Activated CD8-positive, alpha-beta memory T cell treated with anti-CD3 and anti-CD28 coated beads, Interleukin-2, amount 10 ng/mL, durations not matched to agents 7 days and 5 days (primary cell): Measurements from ENCODE around the gene KRTAP9-1. TPM values are rescaled to one million over a fixed set of nuclear protein-coding genes. Genes with fewer than 3 reads are reported as not detected.
"Not testable (repeated sequence)": the region's sequence is repeated elsewhere in the genome, so short reads cannot be mapped to it uniquely, and the experiment has no call there.

Experiments
- ATAC-seq: fragments of 150-1000 bp; cut with Tn5 transposase; one replicate; pipeline ENCODE4 v1.10.0; 2021; ENCODE audit warnings: moderate library complexity
- CTCF ChIA-PET: fragments of 350-600 bp; sonication (Branson Sonifier 250); formaldehyde crosslinking; loops from one replicate; lab custom pipeline; 2021; ENCODE audit warnings: antibody characterized with exemption; lab: Charles Lee
- DNase-seq: peaks from one replicate; pipeline ENCODE4 v3.0.0-alpha.2; 2020
- H3K27ac Mint-ChIP-seq: one replicate; pipeline ENCODE4 v1.8.0; 2021; ENCODE audit warnings: mild to moderate bottlenecking, mixed read lengths
- H3K27me3 Mint-ChIP-seq: one replicate; pipeline ENCODE4 v1.8.0; 2021; ENCODE audit warnings: mixed read lengths
- H3K36me3 Mint-ChIP-seq: one replicate; pipeline ENCODE4 v1.8.0; 2021; ENCODE audit warnings: mild to moderate bottlenecking, mixed read lengths
- H3K4me1 Mint-ChIP-seq: one replicate; pipeline ENCODE4 v1.8.0; 2021; ENCODE audit warnings: mixed read lengths
- H3K4me3 Mint-ChIP-seq: one replicate; pipeline ENCODE4 v1.8.0; 2021; ENCODE audit warnings: mild to moderate bottlenecking, moderate library complexity, mixed read lengths
- H3K9me3 Mint-ChIP-seq: one replicate; pipeline ENCODE4 v1.8.0; 2022; ENCODE audit warnings: low read depth, mixed read lengths
- total RNA-seq, 2 experiments: library from RNA; stranded (reverse); gene quantifications; one replicate each; pipeline ENCODE4 v1.2.3, GENCODE V29; 2021

The KRTAP9-1 gene
- not detected for total RNA-seq

DNA sequence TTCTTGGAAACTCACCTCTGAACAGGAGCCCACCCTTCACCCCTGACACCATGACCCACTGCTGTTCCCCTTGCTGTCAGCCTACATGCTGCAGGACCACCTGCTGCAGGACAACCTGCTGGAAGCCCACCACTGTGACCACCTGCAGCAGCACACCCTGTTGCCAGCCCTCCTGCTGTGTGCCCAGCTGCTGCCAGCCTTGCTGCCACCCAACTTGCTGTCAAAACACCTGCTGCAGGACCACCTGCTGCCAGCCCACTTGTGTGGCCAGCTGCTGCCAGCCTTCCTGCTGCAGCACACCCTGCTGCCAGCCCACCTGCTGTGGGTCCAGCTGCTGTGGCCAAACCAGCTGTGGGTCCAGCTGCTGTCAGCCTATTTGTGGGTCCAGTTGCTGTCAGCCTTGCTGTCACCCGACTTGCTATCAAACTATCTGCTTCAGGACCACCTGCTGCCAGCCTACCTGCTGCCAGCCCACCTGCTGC is at the start of gene KRTAP9-1:
Gene KRTAP9-1, plus strand, starts transcription at position 51 of the 482 bp plus-strand sequence. Its CDS starts 0 bp downstream, at position 51.
- ATAC-seq, H3K27ac Mint-ChIP-seq, H3K36me3 Mint-ChIP-seq, DNase-seq, CTCF ChIA-PET, H3K4me1 Mint-ChIP-seq, H3K9me3 Mint-ChIP-seq, H3K4me3 Mint-ChIP-seq: not testable (repeated sequence)
- H3K27me3 Mint-ChIP-seq, result peaks cover 20% of the 10 kb centered on the region

DNA sequence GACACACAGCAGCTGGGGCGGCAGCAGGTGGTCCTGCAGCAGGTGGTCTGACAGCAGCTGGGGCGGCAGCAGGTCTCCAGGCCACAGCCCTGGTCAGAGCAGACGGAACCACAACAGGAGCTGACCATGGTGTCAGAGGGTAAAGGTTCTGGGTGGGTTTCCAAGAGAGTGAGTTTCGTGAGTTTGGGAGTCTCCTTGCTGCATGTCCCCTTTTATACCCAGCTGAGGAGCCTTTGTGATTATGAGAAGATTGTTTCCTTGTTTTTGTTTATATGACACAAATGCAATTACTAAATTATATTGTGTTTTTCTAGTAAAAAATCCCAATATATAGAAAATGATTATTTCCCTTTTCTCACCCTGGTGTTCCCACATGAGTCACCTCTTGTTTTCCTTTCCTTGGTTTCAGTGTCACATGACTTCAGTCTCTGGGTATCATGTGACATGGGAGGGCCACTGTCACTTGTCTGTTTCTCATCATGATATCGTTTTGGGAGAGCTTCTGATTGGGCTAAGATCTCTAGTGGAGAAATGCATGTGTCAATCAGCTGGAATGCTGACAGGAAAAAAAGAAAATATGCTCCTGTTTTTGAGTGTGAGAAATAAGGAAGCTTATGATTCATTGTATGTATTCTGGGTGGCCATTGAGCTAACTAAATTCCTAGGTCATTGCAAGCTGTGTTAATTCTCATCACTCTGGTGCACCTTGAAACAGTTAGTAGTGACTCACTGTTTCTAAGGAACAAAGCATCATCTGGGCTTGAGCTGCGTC is 49.1 kb upstream of the KRTAP9-1 start, which contains the start of gene KRTAP4-6:
Gene KRTAP4-6, minus strand, starts transcription at position 185 of the 772 bp plus-strand sequence. Its CDS starts 57 bp downstream, at position 128.
- Mint-ChIP-seq H3K4me3 (no peak within 1 kb of the TSS), H3K9me3 (peaks cover 19% of the 10 kb centered on the region), H3K27me3 (peaks cover 4% of the 10 kb centered on the region), H3K27ac (no peak within 1 kb of the TSS), H3K4me1 (no peaks in the 10 kb centered on the region), H3K36me3 (peaks cover 7% of the 10 kb centered on the region)
- no peak for DNase-seq
- CTCF ChIA-PET, result no interaction called here
- ATAC-seq, result no peak

DNA sequence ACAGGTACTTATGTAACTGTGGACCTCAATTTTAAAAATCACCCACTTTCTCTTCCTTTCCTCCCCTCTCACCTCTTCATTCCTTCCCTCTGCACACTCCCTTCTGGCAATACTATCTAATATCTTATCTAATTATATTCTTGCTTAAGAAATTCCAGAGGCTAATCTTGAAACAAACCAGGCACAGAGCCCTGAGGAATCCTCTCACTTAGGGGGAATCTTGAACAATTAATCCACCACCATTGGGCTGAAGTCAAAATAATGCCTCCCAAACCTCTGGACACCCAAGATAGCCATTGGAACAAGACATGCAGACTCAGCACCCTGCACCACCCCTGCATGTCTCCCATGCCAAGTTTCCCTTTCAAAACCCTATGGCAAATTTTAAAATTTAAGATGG is 48.3 kb upstream of the KRTAP9-1 start:
- DNase-seq, result no peak
- Mint-ChIP-seq H3K27ac (no peak overlapping the region), H3K4me1 (no peaks in the 10 kb centered on the region), H3K27me3 (peaks cover 4% of the 10 kb centered on the region), H3K9me3 (peaks cover 19% of the 10 kb centered on the region), H3K36me3 (peaks cover 7% of the 10 kb centered on the region), H3K4me3 (no peak overlapping the region)
- ATAC-seq, result no peak
- CTCF ChIA-PET, result no interaction called here

DNA sequence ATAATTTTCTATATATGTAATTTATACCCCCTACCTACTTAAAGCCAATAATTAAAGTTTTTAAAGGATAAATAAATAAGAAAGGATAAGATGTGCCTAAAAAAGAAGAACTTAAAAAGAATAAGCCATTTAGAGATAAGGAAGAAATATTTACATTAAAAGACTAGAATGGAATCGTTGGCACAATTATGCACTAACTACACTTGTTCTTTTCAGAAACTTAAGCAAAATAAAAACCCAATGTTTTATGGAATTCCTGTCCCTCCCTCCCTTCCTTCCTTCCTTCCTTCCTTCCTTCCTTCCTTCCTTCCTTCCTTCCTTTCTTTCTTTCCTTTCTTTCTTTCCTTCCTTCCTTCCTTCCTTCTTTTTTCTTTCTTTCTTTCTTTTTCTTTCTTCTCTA is 44.8 kb upstream of the KRTAP9-1 start:
- peaks cover 4% of the 10 kb centered on the region for H3K36me3 Mint-ChIP-seq
- DNase-seq (no peak), ATAC-seq (no peak)
- H3K27ac Mint-ChIP-seq, result no peak overlapping the region
- peaks cover 13% of the 10 kb centered on the region for H3K9me3 Mint-ChIP-seq
- H3K4me3 Mint-ChIP-seq, result no peak overlapping the region
- H3K4me1 Mint-ChIP-seq, result no peaks in the 10 kb centered on the region
- H3K27me3 Mint-ChIP-seq, result peaks cover 2% of the 10 kb centered on the region
- CTCF ChIA-PET, result no interaction called here

GRCh38 chr17:41145261-41145660 is 44.4 kb upstream of the KRTAP9-1 start:
- ATAC-seq (no peak), DNase-seq (no peak)
- CTCF ChIA-PET, result no interaction called here
- H3K27ac Mint-ChIP-seq, result no peak overlapping the region
- no peaks in the 10 kb centered on the region for H3K4me1 Mint-ChIP-seq
- peaks cover 13% of the 10 kb centered on the region for H3K9me3 Mint-ChIP-seq
- peaks cover 4% of the 10 kb centered on the region for H3K36me3 Mint-ChIP-seq
- no peak overlapping the region for H3K4me3 Mint-ChIP-seq
- peaks cover 2% of the 10 kb centered on the region for H3K27me3 Mint-ChIP-seq

DNA sequence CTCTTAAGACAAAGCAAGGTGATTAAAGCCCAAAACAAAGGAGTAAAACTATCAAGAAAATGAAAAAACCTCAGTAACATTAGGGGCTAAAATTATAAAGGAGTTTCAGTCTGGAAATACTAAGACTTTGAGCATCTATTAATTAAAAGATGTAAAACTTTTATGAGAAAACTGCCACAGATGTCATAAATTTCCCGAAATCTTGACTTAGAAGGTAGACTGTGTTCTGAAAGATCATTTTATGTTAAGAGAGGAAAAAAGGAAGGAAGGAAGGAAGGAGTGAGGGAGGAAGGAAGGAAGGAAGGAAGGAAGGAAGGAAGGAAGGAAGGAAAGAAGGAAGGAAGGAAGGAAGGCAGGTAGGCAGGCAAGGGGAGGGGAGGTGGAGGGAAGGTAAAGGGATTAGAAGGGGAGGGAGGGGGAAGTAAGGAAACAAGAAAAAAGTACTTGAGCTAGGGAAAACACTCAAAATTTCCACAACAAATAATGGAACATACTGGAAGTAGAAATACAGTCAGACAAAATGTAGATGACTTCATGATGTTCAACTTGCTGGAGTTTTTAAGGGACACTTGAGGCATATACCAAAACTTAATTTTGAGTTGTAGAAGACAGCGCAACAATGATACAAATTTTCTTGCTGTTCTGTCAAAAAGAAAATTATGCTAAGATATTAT is 42.0 kb upstream of the KRTAP9-1 start:
- Mint-ChIP-seq H3K27ac (no peak overlapping the region), H3K9me3 (peaks cover 7% of the 10 kb centered on the region), H3K4me1 (no peaks in the 10 kb centered on the region), H3K36me3 (peaks cover 4% of the 10 kb centered on the region), H3K27me3 (peaks cover 2% of the 10 kb centered on the region), H3K4me3 (no peak overlapping the region)
- DNase-seq (no peak), ATAC-seq (no peak)
- CTCF ChIA-PET, result no interaction called here

DNA sequence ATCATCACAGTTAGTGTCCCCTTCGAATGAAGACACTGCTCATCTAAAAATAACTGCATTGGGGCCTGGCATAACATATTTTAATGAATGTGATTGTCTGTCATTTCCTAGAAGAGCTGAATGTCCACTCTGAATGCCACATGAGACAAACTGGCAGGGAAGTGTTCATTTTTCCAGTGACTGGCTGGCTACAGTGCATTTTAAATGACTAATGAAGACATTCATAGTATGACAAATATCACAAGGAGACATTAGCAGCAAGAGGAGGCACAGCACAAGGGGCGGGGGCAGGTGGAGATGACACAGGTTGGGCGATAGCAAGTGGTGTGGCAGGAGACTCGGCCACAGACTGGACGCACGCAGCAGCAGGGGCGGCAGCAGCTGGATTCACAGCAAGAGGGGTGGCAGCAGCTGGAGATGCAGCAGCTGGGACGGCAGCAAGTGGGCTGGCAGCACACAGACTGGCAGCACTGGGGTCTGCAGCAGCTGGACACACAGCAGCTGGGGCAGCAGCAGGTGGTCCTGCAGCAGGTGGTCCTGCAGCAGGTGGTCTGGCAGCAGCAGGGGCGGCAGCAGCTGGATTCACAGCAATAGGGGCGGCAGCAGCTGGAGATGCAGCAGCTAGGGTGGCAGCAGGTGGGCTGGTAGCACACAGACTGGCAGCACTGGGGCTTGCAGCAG is 40.6 kb upstream of the KRTAP9-1 start:
- CTCF ChIA-PET, ATAC-seq, H3K4me3 Mint-ChIP-seq, H3K36me3 Mint-ChIP-seq, H3K27ac Mint-ChIP-seq, H3K9me3 Mint-ChIP-seq, DNase-seq, H3K4me1 Mint-ChIP-seq: not testable (repeated sequence)
- peaks cover 11% of the 10 kb centered on the region for H3K27me3 Mint-ChIP-seq

GRCh38 chr17:41149652-41149985 is 40.1 kb upstream of the KRTAP9-1 start, which contains the start of gene KRTAP4-5:
TSS of gene KRTAP4-5 (minus strand) at chr17:41149825. CDS start at chr17:41149767, 58 bp downstream.
- H3K4me1 Mint-ChIP-seq, result no peaks in the 10 kb centered on the region
- H3K4me3 Mint-ChIP-seq, result no peak within 1 kb of the TSS
- H3K36me3 Mint-ChIP-seq, result no peaks in the 10 kb centered on the region
- no peak for DNase-seq
- H3K27me3 Mint-ChIP-seq, result peaks cover 12% of the 10 kb centered on the region
- CTCF ChIA-PET, result no interaction called here
- ATAC-seq, result no peak
- H3K27ac Mint-ChIP-seq, result no peak within 1 kb of the TSS
- no peaks in the 10 kb centered on the region for H3K9me3 Mint-ChIP-seq

GRCh38 chr17:41150026-41150425 is 39.7 kb upstream of the KRTAP9-1 start:
- Mint-ChIP-seq H3K4me1 (no peaks in the 10 kb centered on the region), H3K27me3 (peaks cover 12% of the 10 kb centered on the region), H3K36me3 (no peaks in the 10 kb centered on the region), H3K27ac (no peak overlapping the region), H3K9me3 (no peaks in the 10 kb centered on the region), H3K4me3 (no peak overlapping the region)
- ATAC-seq (no peak), DNase-seq (no peak)
- CTCF ChIA-PET, result no interaction called here

DNA sequence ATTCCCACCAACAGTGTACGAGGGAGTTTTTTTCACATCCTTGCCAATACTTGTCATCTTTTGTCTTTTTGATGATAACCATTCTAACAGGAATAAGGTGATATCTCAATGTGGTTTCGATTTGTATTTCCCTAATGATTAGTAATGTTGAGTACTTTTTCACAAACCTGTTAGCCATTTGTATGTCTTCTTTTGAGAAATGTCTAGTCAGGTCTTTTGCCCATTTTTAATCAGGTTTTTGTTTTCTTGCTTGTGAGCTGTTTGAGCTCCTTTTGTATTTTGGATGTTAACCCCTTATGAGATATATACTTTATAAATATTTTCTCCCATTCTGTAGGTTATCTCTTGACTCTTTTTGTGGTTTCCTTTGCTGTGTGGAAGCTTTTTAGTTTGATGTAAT is 38.2 kb upstream of the KRTAP9-1 start:
- CTCF ChIA-PET, result no interaction called here
- Mint-ChIP-seq H3K27ac (no peak overlapping the region), H3K9me3 (no peaks in the 10 kb centered on the region), H3K36me3 (no peaks in the 10 kb centered on the region), H3K27me3 (peaks cover 17% of the 10 kb centered on the region), H3K4me3 (no peak overlapping the region), H3K4me1 (no peaks in the 10 kb centered on the region)
- DNase-seq, result no peak
- ATAC-seq, result no peak

GRCh38 chr17:41153856-41154255 is 35.8 kb upstream of the KRTAP9-1 start:
- H3K4me3 Mint-ChIP-seq, result no peak overlapping the region
- no peak for DNase-seq
- no peak for ATAC-seq
- no peak overlapping the region for H3K27ac Mint-ChIP-seq
- no peaks in the 10 kb centered on the region for H3K36me3 Mint-ChIP-seq
- H3K9me3 Mint-ChIP-seq, result no peaks in the 10 kb centered on the region
- H3K27me3 Mint-ChIP-seq, result peaks cover 31% of the 10 kb centered on the region
- CTCF ChIA-PET, result interaction anchor here (0.6 kb wide), 1 partner anchor 1132 kb away, joined by 3 read pairs; no protein-coding TSS in a partner anchor
- no peaks in the 10 kb centered on the region for H3K4me1 Mint-ChIP-seq

DNA sequence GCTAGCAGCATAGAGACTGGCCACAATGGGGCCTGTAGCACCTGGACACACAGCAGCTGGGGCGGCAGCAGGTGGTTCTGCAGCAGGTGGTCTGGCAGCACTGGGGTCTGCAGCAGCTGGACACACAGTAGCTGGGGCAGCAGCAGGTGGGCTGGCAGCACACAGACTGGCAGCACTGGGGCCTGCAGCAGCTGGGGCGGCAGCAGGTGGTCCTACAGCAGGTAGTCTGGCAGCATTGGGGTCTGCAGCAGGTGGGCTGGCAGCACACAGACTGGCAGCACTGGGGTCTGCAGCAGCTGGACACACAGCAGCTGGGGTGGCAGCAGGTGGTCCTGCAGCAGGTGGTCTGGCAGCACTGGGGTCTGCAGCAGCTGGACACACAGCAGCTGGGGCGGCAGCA is 29.5 kb upstream of the KRTAP9-1 start:
- H3K27me3 Mint-ChIP-seq, result peaks cover 25% of the 10 kb centered on the region
- H3K4me3 Mint-ChIP-seq, H3K4me1 Mint-ChIP-seq, H3K27ac Mint-ChIP-seq, H3K9me3 Mint-ChIP-seq, H3K36me3 Mint-ChIP-seq, ATAC-seq, CTCF ChIA-PET, DNase-seq: not testable (repeated sequence)

- Mint-ChIP-seq H3K4me1 (no peaks in the 10 kb centered on the region), H3K9me3 (no peaks in the 10 kb centered on the region), H3K36me3 (no peaks in the 10 kb centered on the region), H3K4me3 (no peak within 1 kb of the TSS), H3K27me3 (peaks cover 25% of the 10 kb centered on the region), H3K27ac (no peak within 1 kb of the TSS)
- DNase-seq, result no peak
- ATAC-seq, result no peak
- CTCF ChIA-PET, result no interaction called here
Observed at GRCh38 chr17:41160648-41161047, 29.0 kb upstream of the KRTAP9-1 start, which contains the start of gene KRTAP4-4. TSS of gene KRTAP4-4 (minus strand) at chr17:41160748. CDS start at chr17:41160691, 57 bp downstream.
